Kidney (tissue), 14 donors: ENCODE measurements around the gene PCDHGC4. TPM values are rescaled to one million over a fixed set of nuclear protein-coding genes. Genes with fewer than 3 reads are reported as not detected.
A peak's percentile ranks its signal among the peaks of the same experiment; 100 is the strongest.

Source experiments
- DNase-seq, 5 donors: peaks; one replicate each; pipeline ENCODE4 v3.0.0-alpha.2; 2013 to 2020
- FAIRE-seq: peaks from 2 replicates; lab custom pipeline; 2012; peaks lifted over from hg19 to GRCh38; lab: Jason Lieb, UNC
- H3K27ac ChIP-seq, 2 donors: one replicate each; pipeline ENCODE4 v1.7.0; 2013; ENCODE audit warnings: low read depth in 2 of 2, low read length in 2 of 2, inconsistent platforms in 1 of 2
- H3K27me3 ChIP-seq: one replicate; pipeline ENCODE4 v1.7.1; 2013; ENCODE audit warnings: low read length, inconsistent platforms; ENCODE audit not compliant: control insufficient read depth, insufficient read depth
- H3K36me3 ChIP-seq, 3 donors: one replicate each; pipeline versions ENCODE4 v1.7.0 to v1.7.1; 2013; ENCODE audit warnings: low read length in 3 of 3, control low read depth in 1 of 3, inconsistent platforms in 1 of 3; ENCODE audit not compliant: insufficient read depth in 3 of 3, control insufficient read depth in 2 of 3
- H3K4me1 ChIP-seq, 3 donors: one replicate each; pipeline versions ENCODE4 v1.7.0 to v1.7.1; 2013; ENCODE audit warnings: low read length in 3 of 3, inconsistent platforms in 1 of 3, low read depth in 1 of 3; ENCODE audit not compliant: control insufficient read depth in 2 of 3, insufficient read depth in 2 of 3
- H3K4me3 ChIP-seq, 3 donors: one replicate each; pipeline versions ENCODE4 v1.7.0 to v1.8.1; 2013; ENCODE audit warnings: low read length in 3 of 3, control low read depth in 1 of 3, inconsistent platforms in 1 of 3
- H3K9ac ChIP-seq, 3 donors: one replicate each; pipeline versions ENCODE4 v1.7.0 to v1.7.1; 2013; ENCODE audit warnings: low read length in 3 of 3, control low read depth in 1 of 3, inconsistent platforms in 1 of 3
- H3K9me3 ChIP-seq, 3 donors: one replicate each; pipeline versions ENCODE4 v1.7.0 to v1.7.1; 2013; ENCODE audit warnings: low read length in 3 of 3, control low read depth in 1 of 3, inconsistent platforms in 1 of 3; ENCODE audit not compliant: control insufficient read depth in 2 of 3, insufficient read depth in 1 of 3
- intact Hi-C: fragments of 100-400 bp; cut with DNase I; formaldehyde crosslinking; loops from one replicate; pipeline ENCODE4 v1.11.1; 2022
- polyA plus RNA-seq: library from polyadenylated mRNA; stranded (reverse); fragments of 350-450 nt; fragmentation: Illumina TruSeq; extraction: RNeasy Lipid Tissue Mini Kit (QIAGEN cat#74804); gene quantifications from one replicate; pipeline ENCODE4 v1.2.3, GENCODE V29; 2014; ENCODE audit warnings: low read depth, low replicate concordance; ENCODE audit not compliant: insufficient read depth
- total RNA-seq: library from RNA; stranded (reverse); fragmentation: NEBNext Ultra II Directional; extraction: Animal tissue kit (Norgen Biotek cat#: 25700); gene quantifications from one replicate; pipeline ENCODE4 v1.2.1, GENCODE V29; 2021
- TF ChIP-seq, protein P1 (sequence below): IDR thresholded peaks from 3 replicates; pipeline ENCODE4 v1.5.1; 2012; ENCODE audit warnings: mild to moderate bottlenecking, moderate library complexity, borderline replicate concordance; ENCODE audit not compliant: insufficient read depth; ENCODE audit errors: extremely low read depth
- donor health status: control.
- donor health status: control.
- donor health status: control.
- donor health status: control.
- donor health status: control.
- donor health status: DM: yes; HTN: yes; CAD: no.
- donor health status: Normal renal cell carcinoma (clear cell type).

The PCDHGC4 gene
- total and polyA plus RNA-seq, 2 donors from 2014 or later, result 1.5 TPM; not detected in 1

- Histone ChIP-seq H3K9ac (no peak overlapping the region), H3K27ac (peak overlapping the region; percentile 49 to 73), H3K9me3 (no peaks in the 10 kb centered on the region), H3K4me1 (peaks cover 4 to 13% (median 10%) of the 10 kb centered on the region in 3 donors), H3K27me3 (no peaks in the 10 kb centered on the region), H3K36me3 (peaks cover 0 to 5% (median 0%) of the 10 kb centered on the region in 3 donors), H3K4me3 (peak overlapping the region in 1 of 3 donors; percentile 7)
- FAIRE-seq (no peak), DNase-seq (peak; percentile 88 to 96 (median 95))
- intact Hi-C loops, result no loop called here
- TF ChIP-seq, protein P1, sequence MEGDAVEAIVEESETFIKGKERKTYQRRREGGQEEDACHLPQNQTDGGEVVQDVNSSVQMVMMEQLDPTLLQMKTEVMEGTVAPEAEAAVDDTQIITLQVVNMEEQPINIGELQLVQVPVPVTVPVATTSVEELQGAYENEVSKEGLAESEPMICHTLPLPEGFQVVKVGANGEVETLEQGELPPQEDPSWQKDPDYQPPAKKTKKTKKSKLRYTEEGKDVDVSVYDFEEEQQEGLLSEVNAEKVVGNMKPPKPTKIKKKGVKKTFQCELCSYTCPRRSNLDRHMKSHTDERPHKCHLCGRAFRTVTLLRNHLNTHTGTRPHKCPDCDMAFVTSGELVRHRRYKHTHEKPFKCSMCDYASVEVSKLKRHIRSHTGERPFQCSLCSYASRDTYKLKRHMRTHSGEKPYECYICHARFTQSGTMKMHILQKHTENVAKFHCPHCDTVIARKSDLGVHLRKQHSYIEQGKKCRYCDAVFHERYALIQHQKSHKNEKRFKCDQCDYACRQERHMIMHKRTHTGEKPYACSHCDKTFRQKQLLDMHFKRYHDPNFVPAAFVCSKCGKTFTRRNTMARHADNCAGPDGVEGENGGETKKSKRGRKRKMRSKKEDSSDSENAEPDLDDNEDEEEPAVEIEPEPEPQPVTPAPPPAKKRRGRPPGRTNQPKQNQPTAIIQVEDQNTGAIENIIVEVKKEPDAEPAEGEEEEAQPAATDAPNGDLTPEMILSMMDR, result no peak
Observed at GRCh38 chr5:141508798-141509611, 24.2 kb downstream of the PCDHGC4 start.

GRCh38 chr5:141510160-141510559 lies 25.3 kb downstream of the PCDHGC4 start:
- no peaks in the 10 kb centered on the region for H3K27me3 ChIP-seq

GRCh38 chr5:141510850-141511601 lies 26.2 kb downstream of the PCDHGC4 start:
- TF ChIP-seq, protein P1, result no peak
- Histone ChIP-seq H3K36me3 (peaks cover 2 to 5% (median 2%) of the 10 kb centered on the region in 3 donors), H3K4me3 (no peak overlapping the region), H3K9me3 (no peaks in the 10 kb centered on the region), H3K27ac (no peak overlapping the region), H3K27me3 (no peaks in the 10 kb centered on the region), H3K4me1 (peaks cover 11 to 16% (median 14%) of the 10 kb centered on the region in 3 donors), H3K9ac (no peak overlapping the region)
- DNase-seq (peak in 1 of 5 donors; percentile 53), FAIRE-seq (no peak)
- intact Hi-C loops, result no loop called here

More at GRCh38 chr5:141510160-141510559, 25.3 kb downstream of the PCDHGC4 start:
- no peaks in the 10 kb centered on the region for H3K9me3 ChIP-seq
- no peak overlapping the region for H3K27ac ChIP-seq
- DNase-seq (peak in 1 of 5 donors; percentile 19), FAIRE-seq (no peak)
- peaks cover 0 to 5% (median 0%) of the 10 kb centered on the region in 3 donors for H3K36me3 ChIP-seq
- no peak overlapping the region for H3K4me3 ChIP-seq
- TF ChIP-seq, protein P1, result no peak
- peaks cover 10 to 16% (median 14%) of the 10 kb centered on the region in 3 donors for H3K4me1 ChIP-seq
- H3K9ac ChIP-seq, result no peak overlapping the region
- intact Hi-C loops, result no loop called here
